ENCODE measurements around the gene STK32B. TPM values are rescaled to one million over a fixed set of nuclear protein-coding genes. Genes with fewer than 3 reads are reported as not detected.

STK32B gene
- total and polyA plus RNA-seq, 2 donors (not counting 1 experiment from before 2014, with no cell fraction given), result 0.22 to 0.30 TPM

GRCh38 chr4:5014007-5014682 is 37.1 kb upstream of the STK32B start:
- H3K9ac ChIP-seq (ENCODE audit: low read length), result no peak overlapping the region

More at GRCh38 chr4:5014007-5014682, 37.1 kb upstream of the STK32B start:
- ChIA-PET POLR2A (no interaction called here), CTCF (no interaction called here)
- 69% methylated on average over 2 of the region's 7 CpGs for WGBS (ENCODE audit: insufficient coverage)
- H3K4me1 ChIP-seq (ENCODE audit: control insufficient read depth in 2 of 2, insufficient read depth in 2 of 2, low read length in 2 of 2), result peaks cover 2 to 6% of the 10 kb centered on the region in 2 donors
- DNase-seq (no peak), ATAC-seq (ENCODE audit: low read depth) (no peak)
- Mint-ChIP-seq H3K4me1 (peaks cover 5% of the 10 kb centered on the region), H3K9me3 (ENCODE audit: insufficient read depth) (no peaks in the 10 kb centered on the region), H3K27ac (no peak overlapping the region), H3K27me3 (peaks cover 43% of the 10 kb centered on the region), H3K4me3 (no peak overlapping the region)
- H3K4me3 ChIP-seq (ENCODE audit: control extremely low read depth in 1 of 5, extremely low read depth in 1 of 5, insufficient read depth in 1 of 5, low read depth in 2 of 5, low read length in 4 of 5), result no peak overlapping the region
- H3K36me3 ChIP-seq (replicated peaks in 1 of 2; ENCODE audit: control extremely low read depth in 1 of 2, control insufficient read depth in 1 of 2, extremely low read depth in 1 of 2, insufficient read depth in 2 of 2, low read length in 1 of 2), result no peaks in the 10 kb centered on the region
- no peak overlapping the region for H3K4me2 ChIP-seq (replicated peaks; ENCODE audit: low read depth, low read length, poor library complexity, severe bottlenecking)
- H3K79me2 ChIP-seq (ENCODE audit: control insufficient read depth, insufficient read depth, low read length), result no peaks in the 10 kb centered on the region
- TF ChIP-seq CTCF (IDR thresholded peaks at IDR 0.05), result no peak
- no peak for TF ChIP-seq EZH2 (IDR thresholded peaks at IDR 0.05; ENCODE audit: borderline replicate concordance, insufficient read depth, low read depth, low read length, poor library complexity, severe bottlenecking)
- intact Hi-C loops (cut with micrococcal nuclease), result no loop called here
- peaks cover 0 to 3% (median 0%) of the 10 kb centered on the region in 3 donors for H3K9me3 ChIP-seq (ENCODE audit: control extremely low read depth in 1 of 3, control insufficient read depth in 2 of 3, insufficient read depth in 1 of 3, low read length in 2 of 3)
- peaks cover 0 to 23% (median 5%) of the 10 kb centered on the region in 4 experiments for H3K27me3 ChIP-seq (replicated peaks in 1 of 4; ENCODE audit: control extremely low read depth in 1 of 4, control insufficient read depth in 3 of 4, insufficient read depth in 4 of 4, low read length in 3 of 4)
- H4K20me1 ChIP-seq (ENCODE audit: control insufficient read depth, insufficient read depth, low read length, poor library complexity, severe bottlenecking), result no peaks in the 10 kb centered on the region
- no peak overlapping the region for H3K27ac ChIP-seq (ENCODE audit: low read length in 2 of 2)
- H2AFZ ChIP-seq (ENCODE audit: insufficient read depth, low read depth, low read length, poor library complexity, severe bottlenecking), result no peak overlapping the region
